GM12891 (cell line): ENCODE measurements around the gene CEP350.

Experiments
- POLR2A ChIP-seq: IDR thresholded peaks from 2 replicates; pipeline ENCODE4 v1.6.1; 2011; ENCODE audit warnings: low read depth, low read length, control low read depth
- POLR2AphosphoS5 ChIP-seq: IDR thresholded peaks from 2 replicates; pipeline ENCODE4 v1.6.1; 2011; ENCODE audit warnings: low read depth, low read length, control low read depth
- SPI1 ChIP-seq: IDR thresholded peaks from 2 replicates; pipeline ENCODE4 v1.6.1; 2011; ENCODE audit warnings: low read depth, low read length, control low read depth
- TAF1 ChIP-seq: IDR thresholded peaks from 2 replicates; pipeline ENCODE4 v1.6.1; 2011; ENCODE audit warnings: low read depth, low read length, control low read depth

GRCh38 chr1:179941454-179941853, 13.2 kb upstream of the CEP350 start:
- TF ChIP-seq POLR2A (no peak), POLR2AphosphoS5 (no peak), TAF1 (no peak), SPI1 (no peak)
